Stomach (tissue), 4 donors: Measurements from ENCODE around the gene RRP1.

Source experiments
- POLR2A ChIP-seq, 4 donors: fragments of 450-650 bp; IDR thresholded peaks; one replicate each; pipeline ENCODE4 v1.6.1; 2016; ENCODE audit warnings: antibody characterized with exemption in 4 of 4, control low read depth in 2 of 4, mild to moderate bottlenecking in 1 of 4, moderate library complexity in 1 of 4
- TF ChIP-seq, protein P1 (sequence below), 7 experiments: fragments of 450-650 bp in 4 of 7; fragments of 200-600 bp in 3 of 7; sonication (generic) in 3 of 7; IDR thresholded peaks; one replicate each; pipeline ENCODE4 v1.5.1; 2016 to 2019; ENCODE audit warnings: antibody characterized with exemption in 7 of 7, control low read depth in 2 of 7, mild to moderate bottlenecking in 1 of 7

DNA sequence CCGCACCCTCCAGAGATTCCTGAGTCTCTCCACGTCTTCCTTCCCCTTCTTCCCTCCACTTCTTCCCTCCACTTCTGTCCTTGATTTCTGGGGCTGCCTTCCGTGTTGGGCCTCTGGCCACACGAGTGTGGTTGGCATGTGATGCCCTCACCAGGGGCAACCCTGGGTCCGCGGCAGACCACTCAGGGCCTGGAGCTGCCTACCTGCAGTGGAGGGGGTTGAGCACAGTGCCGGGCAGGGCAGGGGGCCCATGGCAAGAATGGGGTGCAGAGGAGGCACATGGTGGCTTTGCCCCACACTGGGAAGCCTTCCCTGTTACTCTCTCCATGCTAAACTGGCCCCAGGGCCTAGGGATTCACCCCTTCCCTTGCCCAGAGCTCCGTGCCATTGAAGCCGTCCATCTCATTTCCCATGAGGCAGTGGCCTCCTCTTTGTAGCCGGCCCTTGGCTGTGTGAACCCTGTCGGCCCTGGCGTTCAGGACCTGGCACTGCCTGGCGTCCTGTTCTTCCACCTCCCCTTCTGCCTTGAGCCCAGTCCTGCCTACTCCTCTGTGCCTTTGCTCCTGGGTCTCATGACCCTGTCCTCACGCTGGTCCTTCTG is 13.4 kb downstream of the RRP1 start:
- no peak for TF ChIP-seq POLR2A (IDR thresholded peaks at IDR 0.05)
- TF ChIP-seq, protein P1, sequence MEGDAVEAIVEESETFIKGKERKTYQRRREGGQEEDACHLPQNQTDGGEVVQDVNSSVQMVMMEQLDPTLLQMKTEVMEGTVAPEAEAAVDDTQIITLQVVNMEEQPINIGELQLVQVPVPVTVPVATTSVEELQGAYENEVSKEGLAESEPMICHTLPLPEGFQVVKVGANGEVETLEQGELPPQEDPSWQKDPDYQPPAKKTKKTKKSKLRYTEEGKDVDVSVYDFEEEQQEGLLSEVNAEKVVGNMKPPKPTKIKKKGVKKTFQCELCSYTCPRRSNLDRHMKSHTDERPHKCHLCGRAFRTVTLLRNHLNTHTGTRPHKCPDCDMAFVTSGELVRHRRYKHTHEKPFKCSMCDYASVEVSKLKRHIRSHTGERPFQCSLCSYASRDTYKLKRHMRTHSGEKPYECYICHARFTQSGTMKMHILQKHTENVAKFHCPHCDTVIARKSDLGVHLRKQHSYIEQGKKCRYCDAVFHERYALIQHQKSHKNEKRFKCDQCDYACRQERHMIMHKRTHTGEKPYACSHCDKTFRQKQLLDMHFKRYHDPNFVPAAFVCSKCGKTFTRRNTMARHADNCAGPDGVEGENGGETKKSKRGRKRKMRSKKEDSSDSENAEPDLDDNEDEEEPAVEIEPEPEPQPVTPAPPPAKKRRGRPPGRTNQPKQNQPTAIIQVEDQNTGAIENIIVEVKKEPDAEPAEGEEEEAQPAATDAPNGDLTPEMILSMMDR (IDR thresholded peaks at IDR 0.05): no peak
